ENCODE measurements around the gene DBNL.

DNA sequence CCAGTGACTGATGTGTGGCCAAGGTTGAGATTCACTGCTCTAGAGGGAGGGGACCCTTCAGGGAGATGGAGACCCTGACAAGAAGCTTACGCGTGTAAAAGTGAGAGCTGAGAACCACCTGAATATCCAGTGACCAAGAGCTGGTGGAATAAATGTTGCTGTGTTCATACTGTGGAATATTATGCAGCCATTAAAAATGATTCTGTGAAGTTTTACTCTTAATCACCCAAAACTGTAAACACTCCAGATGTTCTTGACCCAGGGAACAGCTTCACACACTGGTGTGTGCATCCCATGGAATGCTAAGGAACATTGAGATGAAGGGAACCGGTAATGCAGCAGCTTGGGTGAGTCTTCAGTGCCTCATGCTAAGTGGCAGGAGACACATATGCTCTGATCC, 42.1 kb downstream of the DBNL start:
- no peak for TF ChIP-seq RAD21 (conservative IDR thresholded peaks at IDR 0.05 in 1 of 2, IDR thresholded peaks at IDR 0.05 in 1 of 2)
- no peak for TF ChIP-seq BHLHE40 (IDR thresholded peaks at IDR 0.05; ENCODE audit: low read depth, low read length)
- no peak for TF ChIP-seq HOXB5 (CRISPR knock-in tag; IDR thresholded peaks at IDR 0.05)
- TF ChIP-seq HDAC2 (IDR thresholded peaks at IDR 0.05): no peak
- no peak for TF ChIP-seq RFX5 (IDR thresholded peaks at IDR 0.05)
- no peak for TF ChIP-seq CTCF (IDR thresholded peaks at IDR 0.05)
- TF ChIP-seq PBX3 (IDR thresholded peaks at IDR 0.05): no peak
- TF ChIP-seq HMGXB4 (CRISPR knock-in tag; IDR thresholded peaks at IDR 0.05; ENCODE audit: borderline replicate concordance): no peak
- no peak for TF ChIP-seq HOXA7 (CRISPR knock-in tag; IDR thresholded peaks at IDR 0.05)
- TF ChIP-seq CBX2 (IDR thresholded peaks at IDR 0.05; ENCODE audit: borderline replicate concordance, low read depth): no peak

All from A549 (cell line).